Measurements from ENCODE around the gene SPC24.
A peak's percentile ranks its signal among the peaks of the same experiment; 100 is the strongest.

SPC24 gene, protein sequence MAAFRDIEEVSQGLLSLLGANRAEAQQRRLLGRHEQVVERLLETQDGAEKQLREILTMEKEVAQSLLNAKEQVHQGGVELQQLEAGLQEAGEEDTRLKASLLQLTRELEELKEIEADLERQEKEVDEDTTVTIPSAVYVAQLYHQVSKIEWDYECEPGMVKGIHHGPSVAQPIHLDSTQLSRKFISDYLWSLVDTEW

DNA sequence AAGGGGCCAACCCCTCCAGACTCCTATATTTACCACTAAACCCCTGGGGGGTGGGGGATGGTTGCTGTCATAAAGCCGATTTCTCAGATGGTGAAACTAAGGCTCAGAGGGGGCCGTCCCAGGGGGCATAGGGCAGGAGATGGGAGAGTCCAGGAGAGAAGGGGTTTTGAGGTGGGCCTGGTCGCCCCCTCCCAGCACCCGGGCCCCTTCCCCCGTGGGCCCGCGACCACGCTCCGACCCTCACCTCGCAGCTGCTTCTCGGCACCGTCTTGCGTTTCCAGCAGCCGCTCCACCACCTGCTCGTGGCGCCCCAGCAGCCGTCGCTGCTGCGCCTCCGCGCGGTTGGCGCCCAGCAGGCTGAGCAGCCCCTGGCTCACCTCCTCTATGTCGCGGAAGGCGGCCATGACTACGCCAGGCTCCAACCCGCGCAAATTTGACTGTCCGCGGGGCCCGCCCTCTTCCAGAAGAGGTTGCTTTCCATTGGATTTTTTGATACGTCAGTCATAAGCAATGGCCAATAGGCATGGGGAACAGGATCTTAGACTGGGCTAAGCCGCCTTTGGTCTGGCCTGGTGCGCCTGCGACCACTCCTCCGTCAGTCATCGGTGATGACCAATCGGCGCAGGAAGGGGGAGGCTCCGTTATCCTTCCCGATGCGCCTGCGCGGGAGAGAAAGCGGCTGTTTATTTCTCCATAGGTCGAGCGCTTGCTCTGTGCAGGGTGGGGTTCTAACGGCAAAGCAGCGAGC lies at the start of gene SPC24:
Gene SPC24 (minus strand): TSS at position 410 of the 748 bp plus-strand sequence. CDS start 6 bp downstream, at position 404.
- TF ChIP-seq, protein P1, sequence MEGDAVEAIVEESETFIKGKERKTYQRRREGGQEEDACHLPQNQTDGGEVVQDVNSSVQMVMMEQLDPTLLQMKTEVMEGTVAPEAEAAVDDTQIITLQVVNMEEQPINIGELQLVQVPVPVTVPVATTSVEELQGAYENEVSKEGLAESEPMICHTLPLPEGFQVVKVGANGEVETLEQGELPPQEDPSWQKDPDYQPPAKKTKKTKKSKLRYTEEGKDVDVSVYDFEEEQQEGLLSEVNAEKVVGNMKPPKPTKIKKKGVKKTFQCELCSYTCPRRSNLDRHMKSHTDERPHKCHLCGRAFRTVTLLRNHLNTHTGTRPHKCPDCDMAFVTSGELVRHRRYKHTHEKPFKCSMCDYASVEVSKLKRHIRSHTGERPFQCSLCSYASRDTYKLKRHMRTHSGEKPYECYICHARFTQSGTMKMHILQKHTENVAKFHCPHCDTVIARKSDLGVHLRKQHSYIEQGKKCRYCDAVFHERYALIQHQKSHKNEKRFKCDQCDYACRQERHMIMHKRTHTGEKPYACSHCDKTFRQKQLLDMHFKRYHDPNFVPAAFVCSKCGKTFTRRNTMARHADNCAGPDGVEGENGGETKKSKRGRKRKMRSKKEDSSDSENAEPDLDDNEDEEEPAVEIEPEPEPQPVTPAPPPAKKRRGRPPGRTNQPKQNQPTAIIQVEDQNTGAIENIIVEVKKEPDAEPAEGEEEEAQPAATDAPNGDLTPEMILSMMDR (IDR thresholded peaks at IDR 0.05; ENCODE audit: low read depth, low read length, missing control alignments): no peak
- peak within 1 kb of the TSS; percentile 71 for H3K4me3 ChIP-seq (ENCODE audit: low read depth, low read length)
- peak; percentile 97 for DNase-seq (ENCODE audit: low read depth)
- in situ Hi-C loops (cut with HindIII; ENCODE audit: low sequenced_read_pairs): no loop called here

DNA sequence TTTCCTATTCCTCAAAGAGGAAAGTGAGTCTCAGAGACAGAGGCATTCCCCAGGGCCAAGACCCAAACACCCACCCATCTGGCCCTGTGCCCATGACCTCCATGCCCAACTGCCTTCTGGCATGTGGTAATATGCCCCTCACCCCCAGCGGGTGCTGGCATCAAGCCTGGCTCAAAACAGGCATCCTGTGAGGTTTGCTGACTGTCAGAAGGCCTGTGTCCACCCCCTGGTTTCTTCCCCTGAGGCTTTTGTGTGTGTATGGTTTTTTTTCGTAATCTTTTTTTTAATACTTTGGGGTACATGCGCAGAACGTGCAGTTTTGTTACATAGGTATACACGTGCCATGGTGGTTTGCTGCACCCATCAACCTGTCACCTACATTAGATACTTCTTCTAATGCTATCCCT lies 49.4 kb upstream of the SPC24 start:
- TF ChIP-seq, protein P1 (IDR thresholded peaks at IDR 0.05; ENCODE audit: low read depth, low read length, missing control alignments): no peak
- no peak for DNase-seq (ENCODE audit: low read depth)
- in situ Hi-C loops (cut with HindIII; ENCODE audit: low sequenced_read_pairs): no loop called here
- H3K4me3 ChIP-seq (ENCODE audit: low read depth, low read length): no peak overlapping the region

DNA sequence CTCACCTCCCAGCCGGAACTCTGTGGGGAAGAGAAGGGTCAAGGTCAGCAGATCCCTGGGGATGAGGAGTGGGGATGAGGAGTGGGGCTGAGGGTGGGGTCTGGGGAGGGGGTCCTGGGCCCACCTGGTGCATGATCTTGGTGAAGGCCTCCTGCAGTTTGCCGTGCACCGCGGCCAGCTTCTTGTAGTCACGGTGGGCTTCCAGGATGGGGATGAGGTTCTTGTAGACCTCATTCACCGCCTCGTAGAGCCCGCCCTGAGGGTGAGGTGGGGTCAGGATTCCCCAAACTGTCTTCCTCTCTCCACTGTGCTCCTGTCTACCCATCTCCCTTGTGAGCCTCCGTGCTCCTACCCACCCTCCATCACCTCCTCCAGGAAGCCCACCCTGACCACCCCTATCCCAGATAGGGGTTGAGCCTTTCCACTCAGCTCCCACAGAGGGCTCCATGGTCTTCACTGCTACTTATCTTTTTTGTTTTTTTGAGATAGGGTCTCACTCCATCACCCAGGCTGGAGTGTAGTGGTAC lies 48.6 kb upstream of the SPC24 start:
- TF ChIP-seq, protein P1 (IDR thresholded peaks at IDR 0.05; ENCODE audit: low read depth, low read length, missing control alignments): no peak
- in situ Hi-C loops (cut with HindIII; ENCODE audit: low sequenced_read_pairs): no loop called here
- H3K4me3 ChIP-seq (ENCODE audit: low read depth, low read length): no peak overlapping the region
- DNase-seq (ENCODE audit: low read depth): no peak

DNA sequence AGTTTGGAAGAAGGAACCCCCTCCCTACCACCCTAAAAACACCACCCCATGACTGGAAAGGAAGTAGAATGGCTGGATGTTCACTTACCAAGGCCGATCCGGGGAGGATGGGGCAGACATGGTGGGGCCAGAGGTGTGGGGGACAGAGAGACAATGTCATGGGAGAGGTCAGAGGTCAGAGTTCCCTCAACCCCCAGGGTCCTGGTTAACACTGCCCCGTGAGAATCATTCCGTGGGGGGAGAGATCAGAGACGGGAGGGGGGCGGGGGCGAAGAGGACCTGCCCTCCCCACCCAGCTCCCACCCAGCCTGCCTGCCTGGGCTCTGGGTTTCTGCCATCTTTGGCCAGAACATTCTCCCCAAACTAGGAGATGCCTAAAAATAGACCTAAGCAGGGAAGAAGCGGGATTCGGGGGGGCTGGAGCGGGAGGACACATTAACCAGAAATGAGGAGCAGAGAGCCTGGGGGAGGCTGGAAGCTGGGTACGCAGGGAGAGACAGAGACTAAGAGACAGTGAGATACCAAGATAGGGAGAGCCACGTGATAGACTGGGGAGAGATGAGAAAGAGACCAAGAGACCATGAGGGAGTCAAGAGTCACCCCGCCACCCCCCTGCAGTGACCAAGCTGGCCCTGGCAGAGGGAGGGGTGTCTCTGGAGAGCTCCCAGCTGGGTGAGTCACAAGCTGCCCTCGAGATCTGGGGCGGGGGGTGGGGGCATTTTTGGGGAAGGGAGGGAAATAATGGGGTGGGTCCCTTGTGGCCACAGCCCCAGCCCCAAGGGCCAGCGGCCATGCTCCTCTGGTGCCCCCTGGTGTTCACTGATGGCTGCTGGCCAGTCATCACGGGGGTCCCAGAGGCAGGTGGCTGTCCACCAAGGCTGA lies 47.9 kb upstream of the SPC24 start:
- no peak overlapping the region for H3K4me3 ChIP-seq (ENCODE audit: low read depth, low read length)
- no peak for DNase-seq (ENCODE audit: low read depth)
- TF ChIP-seq, protein P1 (IDR thresholded peaks at IDR 0.05; ENCODE audit: low read depth, low read length, missing control alignments): peak; percentile 70
- in situ Hi-C loops (cut with HindIII; ENCODE audit: low sequenced_read_pairs): no loop called here

DNA sequence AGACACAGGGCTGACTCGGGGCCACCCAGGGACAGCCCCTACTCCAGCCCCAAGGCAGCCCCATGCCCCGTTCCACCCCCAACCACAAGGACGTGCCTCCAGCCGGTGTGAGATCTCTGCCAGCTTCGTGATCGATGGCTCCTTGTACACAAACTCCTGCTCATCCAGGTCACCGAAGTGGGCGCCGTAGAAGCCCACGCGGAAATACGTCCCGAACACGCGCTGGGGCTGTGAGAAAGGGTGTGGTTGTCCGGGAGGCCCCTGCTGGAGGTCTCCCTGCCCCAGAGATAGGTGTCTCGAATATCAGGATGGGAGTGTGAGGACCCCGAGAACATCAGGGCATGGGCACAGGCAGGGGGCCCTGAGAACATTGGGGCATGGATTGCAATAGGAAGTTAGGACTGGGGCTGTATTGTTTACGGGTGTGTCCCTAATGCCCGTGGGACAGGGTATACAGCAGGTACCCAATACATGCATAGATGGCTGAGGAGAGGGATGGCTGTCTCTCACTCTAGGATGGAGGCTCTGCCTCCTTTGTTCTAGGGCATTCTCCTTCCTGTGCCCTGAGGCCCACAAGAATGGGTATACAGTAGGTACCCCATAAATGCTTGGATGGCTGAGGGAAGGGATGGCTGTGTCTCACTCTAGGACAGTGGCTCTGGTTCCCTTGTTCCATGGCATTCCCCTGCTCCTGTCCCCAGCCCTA lies 47.1 kb upstream of the SPC24 start:
- DNase-seq (ENCODE audit: low read depth): no peak
- in situ Hi-C loops (cut with HindIII; ENCODE audit: low sequenced_read_pairs): no loop called here
- H3K4me3 ChIP-seq (ENCODE audit: low read depth, low read length): no peak overlapping the region
- TF ChIP-seq, protein P1 (IDR thresholded peaks at IDR 0.05; ENCODE audit: low read depth, low read length, missing control alignments): no peak

Data from astrocyte of the cerebellum (primary cell).